Measurements from ENCODE around the gene EYA4. TPM values are rescaled to one million over a fixed set of nuclear protein-coding genes. Genes with fewer than 3 reads are reported as not detected.

The EYA4 gene
- total and polyA plus RNA-seq, 2 of the 4 experiments (the other 2 are of a cell fraction) = 5.7 to 11.1 TPM

DNA sequence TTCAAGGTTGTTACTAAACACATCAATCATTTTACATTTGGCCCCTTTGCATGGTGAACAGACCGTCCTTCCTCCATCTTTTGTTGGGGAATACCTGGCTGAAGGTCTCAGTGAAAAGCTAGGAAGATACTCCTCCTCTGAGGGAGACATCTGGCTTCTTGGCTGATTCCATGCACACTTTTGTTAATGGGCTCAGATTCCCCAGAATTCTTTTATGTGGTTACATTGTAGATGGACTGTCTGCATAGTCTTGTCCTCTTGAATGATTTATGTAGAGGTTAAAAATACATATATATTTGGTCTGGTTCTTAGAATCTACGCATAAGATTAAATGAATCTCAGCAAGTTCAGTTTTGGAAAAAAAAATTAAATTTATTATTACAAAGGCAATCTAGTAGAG, 167.0 kb downstream of the EYA4 start:
- TF ChIP-seq RCOR1 (IDR thresholded peaks at IDR 0.05; ENCODE audit: insufficient replicate concordance, low read length) (no peak), POLR2A (IDR thresholded peaks at IDR 0.05; ENCODE audit: low read depth, low read length) (no peak), RAD21 (IDR thresholded peaks at IDR 0.05; ENCODE audit: low read length) (no peak), MXI1 (IDR thresholded peaks at IDR 0.05; ENCODE audit: borderline replicate concordance, low read depth, low read length) (no peak), RFX5 (IDR thresholded peaks at IDR 0.05; ENCODE audit: low read depth, low read length) (no peak), FOS (IDR thresholded peaks at IDR 0.05; ENCODE audit: low read depth, low read length) (no peak)
- TF ChIP-seq, protein P1, sequence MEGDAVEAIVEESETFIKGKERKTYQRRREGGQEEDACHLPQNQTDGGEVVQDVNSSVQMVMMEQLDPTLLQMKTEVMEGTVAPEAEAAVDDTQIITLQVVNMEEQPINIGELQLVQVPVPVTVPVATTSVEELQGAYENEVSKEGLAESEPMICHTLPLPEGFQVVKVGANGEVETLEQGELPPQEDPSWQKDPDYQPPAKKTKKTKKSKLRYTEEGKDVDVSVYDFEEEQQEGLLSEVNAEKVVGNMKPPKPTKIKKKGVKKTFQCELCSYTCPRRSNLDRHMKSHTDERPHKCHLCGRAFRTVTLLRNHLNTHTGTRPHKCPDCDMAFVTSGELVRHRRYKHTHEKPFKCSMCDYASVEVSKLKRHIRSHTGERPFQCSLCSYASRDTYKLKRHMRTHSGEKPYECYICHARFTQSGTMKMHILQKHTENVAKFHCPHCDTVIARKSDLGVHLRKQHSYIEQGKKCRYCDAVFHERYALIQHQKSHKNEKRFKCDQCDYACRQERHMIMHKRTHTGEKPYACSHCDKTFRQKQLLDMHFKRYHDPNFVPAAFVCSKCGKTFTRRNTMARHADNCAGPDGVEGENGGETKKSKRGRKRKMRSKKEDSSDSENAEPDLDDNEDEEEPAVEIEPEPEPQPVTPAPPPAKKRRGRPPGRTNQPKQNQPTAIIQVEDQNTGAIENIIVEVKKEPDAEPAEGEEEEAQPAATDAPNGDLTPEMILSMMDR (conservative IDR thresholded peaks at IDR 0.05; ENCODE audit: low read depth, low read length) = no peak
- POLR2A ChIA-PET (ENCODE audit: unreplicated experiment) = no interaction called here
- no TSS peak for BruUV-seq (replicated peaks)
- H3K4me2 ChIP-seq (ENCODE audit: low read depth, low read length) = no peak overlapping the region
- no peak overlapping the region for H3K9ac ChIP-seq (ENCODE audit: low read depth, low read length)
- dilution Hi-C loops (cut with HindIII; ENCODE audit: low sequenced_read_pairs, unreplicated experiment) (no loop called here), intact Hi-C loops (cut with micrococcal nuclease) (no loop called here), in situ Hi-C loops (cut with MboI; ENCODE audit: low sequenced_read_pairs) (no loop called here)
- H4K91ac ChIP-seq (ENCODE audit: insufficient read depth, low read depth, low read length) = no peak overlapping the region
- H3K18ac ChIP-seq (ENCODE audit: low read depth, low read length) = no peak overlapping the region
- no peak overlapping the region for H2BK120ac ChIP-seq (ENCODE audit: low read depth, low read length)
- H3K23ac ChIP-seq (ENCODE audit: low read depth, low read length) = no peak overlapping the region
- H4K5ac ChIP-seq (ENCODE audit: low read depth, low read length) = no peak overlapping the region
- H3K56ac ChIP-seq (ENCODE audit: extremely low read depth, insufficient read depth, low read length) = no peak overlapping the region
- H2AK5ac ChIP-seq (ENCODE audit: low read depth, low read length) = no peak overlapping the region
- H2AFZ ChIP-seq (replicated peaks; ENCODE audit: low read length, poor library complexity) = no peak overlapping the region
- no CpG with 5 or more reads among the region's 2 CpGs for WGBS, 2 experiments (ENCODE audit: extremely low coverage in 2 of 2, insufficient read length in 1 of 2)
- no peak overlapping the region for H2BK5ac ChIP-seq (ENCODE audit: low read depth, low read length, poor library complexity, severe bottlenecking)
- H3K14ac ChIP-seq (replicated peaks; ENCODE audit: low read depth, low read length) = no peak overlapping the region; the same call in 1 of the 2 replicates
- 0 out of 2 replicates have a peak, but pooled peaks cover 3% of the 10 kb centered on the region for H3K4me1 ChIP-seq (ENCODE audit: control insufficient read depth, insufficient read depth, low read length)
- peaks cover 0 to 3% of the 10 kb centered on the region in 2 experiments; a peak in 1 of 4 replicates for H3K79me1 ChIP-seq (ENCODE audit: low read depth in 1 of 2, low read length in 2 of 2)
- no peak for ATAC-seq (ENCODE audit: low read depth)
- H4K8ac ChIP-seq (ENCODE audit: low read depth in 2 of 2, low read length in 2 of 2) = no peak overlapping the region
- no peaks in the 10 kb centered on the region for H3K9me3 ChIP-seq (ENCODE audit: control insufficient read depth, insufficient read depth, low read length)
- H3K27me3 ChIP-seq (ENCODE audit: control insufficient read depth, insufficient read depth, low read length) = no peaks in the 10 kb centered on the region
- H3K4me3 ChIP-seq (ENCODE audit: insufficient read depth, low read depth, low read length) = no peak overlapping the region
- H3K9me1 ChIP-seq (ENCODE audit: insufficient read depth, low read length) = no peaks in the 10 kb centered on the region; the same call in 1 of the 2 replicates
- no peak overlapping the region for H2BK15ac ChIP-seq (ENCODE audit: low read depth, low read length)
- no peak overlapping the region for H3K27ac ChIP-seq (ENCODE audit: insufficient read depth, low read length)
- H2BK20ac ChIP-seq (ENCODE audit: low read depth, low read length) = no peak overlapping the region
- no peaks in the 10 kb centered on the region for H4K20me1 ChIP-seq (ENCODE audit: insufficient read depth, low read length)
- no peaks in the 10 kb centered on the region for H3K36me3 ChIP-seq (ENCODE audit: control insufficient read depth, insufficient read depth, low read length)
- DNase-seq = no peak
- CTCF ChIA-PET = no interaction called here
- no peak overlapping the region for H3K4ac ChIP-seq (ENCODE audit: low read depth, low read length)
- no peak overlapping the region for H2AK9ac ChIP-seq (replicated peaks; ENCODE audit: low read depth, low read length, poor library complexity)

Measured in IMR-90 (cell line).